Prostate gland (tissue), 2 donors: ENCODE results near the gene COG5. TPM values are rescaled to one million over a fixed set of nuclear protein-coding genes. Genes with fewer than 3 reads are reported as not detected.

ENCODE experiments used
- DNase-seq: peaks from one replicate; pipeline ENCODE4 v3.0.0-alpha.2; 2019; ENCODE audit warnings: low spot score
- H3K27ac ChIP-seq, 2 donors: fragments of 200-600 bp; sonication (generic); 2 replicates each; pipeline ENCODE4 v1.5.1; 2017 to 2019
- H3K27me3 ChIP-seq: fragments of 200-600 bp; sonication (generic); replicated peaks from 2 replicates; pipeline ENCODE4 v1.5.1; 2019; ENCODE audit not compliant: insufficient read depth
- H3K36me3 ChIP-seq, 2 donors: fragments of 200-600 bp; sonication (generic); 1 replicate in 1 of 2; 2 replicates in 1 of 2; pipeline versions ENCODE4 v1.5.1 to v1.8.1; 2017 to 2019
- H3K4me1 ChIP-seq: fragments of 200-600 bp; sonication (generic); replicated peaks from 2 replicates; pipeline ENCODE4 v1.5.1; 2019
- H3K4me3 ChIP-seq, 2 donors: fragments of 200-600 bp; sonication (generic); 2 replicates each; pipeline ENCODE4 v1.5.1; 2017 to 2019
- H3K9me3 ChIP-seq: fragments of 200-600 bp; sonication (generic); 2 replicates; pipeline ENCODE4 v1.5.1; 2017
- CTCF ChIP-seq, 4 experiments: fragments of 200-600 bp in 2 of 4; fragments of 450-650 bp in 2 of 4; sonication (generic) in 2 of 4; IDR thresholded peaks; 1 replicate in 3 of 4; 2 replicates in 1 of 4; pipeline ENCODE4 v1.5.1; 2016 to 2019; ENCODE audit warnings: antibody characterized with exemption in 4 of 4, mild to moderate bottlenecking in 2 of 4, moderate library complexity in 2 of 4
- POLR2A ChIP-seq: fragments of 450-650 bp; IDR thresholded peaks from one replicate; pipeline ENCODE4 v1.6.1; 2016; ENCODE audit warnings: antibody characterized with exemption, mild to moderate bottlenecking
- POLR2AphosphoS5 ChIP-seq: sonication (generic); formaldehyde crosslinking; IDR thresholded peaks from one replicate; pipeline ENCODE4 v1.6.1; 2017; ENCODE audit warnings: antibody characterized with exemption
- WGBS: methylation state at CpG from one replicate; pipeline ENCODE4 v1.1.5; 2018; 5-methylcytosine and 5-hydroxymethylcytosine counted together
- intact Hi-C: fragments of 100-400 bp; cut with DNase I; formaldehyde crosslinking; loops from one replicate; pipeline ENCODE4 v1.14.2; 2022
- total RNA-seq, 2 donors: library from RNA; depleted of rRNA; stranded (reverse); fragments of >200 nt; gene quantifications; one replicate each; pipeline ENCODE4 v1.1.0, GENCODE V29; 2016

The COG5 gene
- total RNA-seq, 2 donors from 2014 or later: 35.1 to 86.4 TPM

GRCh38 chr7:107219563-107220244 lies 344.0 kb downstream of the COG5 start:
- 92% methylated on average over 2 of the region's 2 CpGs for WGBS

GRCh38 chr7:107213945-107214344 lies 349.8 kb downstream of the COG5 start:
- TF ChIP-seq CTCF (IDR thresholded peaks at IDR 0.05) (no peak), POLR2A (no peak), POLR2AphosphoS5 (no peak)
- H3K36me3 ChIP-seq: no peaks in the 10 kb centered on the region
- intact Hi-C loops: no loop called here

More at GRCh38 chr7:107219563-107220244, 344.0 kb downstream of the COG5 start:
- intact Hi-C loops: no loop called here
- no peak overlapping the region for H3K27ac ChIP-seq
- H3K4me1 ChIP-seq: no peaks in the 10 kb centered on the region
- no peaks in the 10 kb centered on the region for H3K36me3 ChIP-seq
- no peak overlapping the region for H3K4me3 ChIP-seq
- no peaks in the 10 kb centered on the region for H3K9me3 ChIP-seq
- no peaks in the 10 kb centered on the region for H3K27me3 ChIP-seq
- no peak for TF ChIP-seq CTCF (IDR thresholded peaks at IDR 0.05)
- no peak for TF ChIP-seq POLR2A
- TF ChIP-seq POLR2AphosphoS5: no peak
- no peak for DNase-seq

GRCh38 chr7:107213193-107213788 lies 350.4 kb downstream of the COG5 start:
- no peak overlapping the region for H3K4me3 ChIP-seq
- H3K36me3 ChIP-seq: no peaks in the 10 kb centered on the region
- no peaks in the 10 kb centered on the region for H3K4me1 ChIP-seq
- no peaks in the 10 kb centered on the region for H3K9me3 ChIP-seq
- 93% methylated on average over 5 of the region's 5 CpGs for WGBS
- TF ChIP-seq POLR2AphosphoS5 (no peak), POLR2A (no peak), CTCF (IDR thresholded peaks at IDR 0.05) (no peak)
- H3K27ac ChIP-seq: no peak overlapping the region
- intact Hi-C loops: no loop called here
- no peak for DNase-seq
- no peaks in the 10 kb centered on the region for H3K27me3 ChIP-seq

More at GRCh38 chr7:107213945-107214344, 349.8 kb downstream of the COG5 start:
- Histone ChIP-seq H3K9me3 (no peaks in the 10 kb centered on the region), H3K4me1 (no peaks in the 10 kb centered on the region), H3K27ac (no peak overlapping the region), H3K4me3 (no peak overlapping the region), H3K27me3 (no peaks in the 10 kb centered on the region)
- no peak for DNase-seq

- no peaks in the 10 kb centered on the region for H3K27me3 ChIP-seq
- no peaks in the 10 kb centered on the region for H3K36me3 ChIP-seq
- no peaks in the 10 kb centered on the region for H3K4me1 ChIP-seq
- H3K27ac ChIP-seq: no peak overlapping the region
- H3K9me3 ChIP-seq: no peaks in the 10 kb centered on the region
- 92% methylated on average over 2 of the region's 2 CpGs for WGBS
- H3K4me3 ChIP-seq: no peak overlapping the region
- no peak for DNase-seq
- intact Hi-C loops: no loop called here
- no peak for TF ChIP-seq CTCF (IDR thresholded peaks at IDR 0.05)
- no peak for TF ChIP-seq POLR2A
- TF ChIP-seq POLR2AphosphoS5: no peak
Observed at GRCh38 chr7:107212725-107213124, 351.0 kb downstream of the COG5 start.

GRCh38 chr7:107210400-107210799 lies 353.3 kb downstream of the COG5 start:
- intact Hi-C loops: no loop called here
- WGBS: 97% methylated on average over 4 of the region's 4 CpGs
- Histone ChIP-seq H3K4me3 (no peak overlapping the region), H3K27me3 (no peaks in the 10 kb centered on the region), H3K27ac (no peak overlapping the region), H3K9me3 (no peaks in the 10 kb centered on the region), H3K36me3 (no peaks in the 10 kb centered on the region), H3K4me1 (no peaks in the 10 kb centered on the region)
- DNase-seq: no peak
- TF ChIP-seq CTCF (IDR thresholded peaks at IDR 0.05) (no peak), POLR2AphosphoS5 (no peak), POLR2A (no peak)
